ENCODE results near the gene MYO5B.
"Not testable (repeated sequence)": the region's sequence is repeated elsewhere in the genome, so short reads cannot be mapped to it uniquely, and the experiment has no call there.

GRCh38 chr18:49800491-49800890 lies 394.5 kb downstream of the MYO5B start:
- not testable (repeated sequence) for TF ChIP-seq CTCF (optimal IDR thresholded peaks at IDR 0.05 in 1 of 3, IDR thresholded peaks at IDR 0.05 in 1 of 3, conservative IDR thresholded peaks at IDR 0.05 in 1 of 3; ENCODE audit: extremely low read depth in 1 of 3, insufficient read depth in 2 of 3, low read length in 3 of 3); EZH2 (IDR thresholded peaks at IDR 0.05; ENCODE audit: low read length)

All from keratinocyte (primary cell).